GM19043 (cell line): ENCODE results near the gene TOGARAM2.
"Not testable (repeated sequence)": the region's sequence is repeated elsewhere in the genome, so short reads cannot be mapped to it uniquely, and the experiment has no call there.

Source experiments
- ATAC-seq: cut with Tn5 transposase; IDR thresholded peaks from one replicate; pipeline ENCODE4 v1.9.1; 2021; ENCODE audit warnings: low read depth; ENCODE audit not compliant: unreplicated experiment

TOGARAM2 gene

DNA sequence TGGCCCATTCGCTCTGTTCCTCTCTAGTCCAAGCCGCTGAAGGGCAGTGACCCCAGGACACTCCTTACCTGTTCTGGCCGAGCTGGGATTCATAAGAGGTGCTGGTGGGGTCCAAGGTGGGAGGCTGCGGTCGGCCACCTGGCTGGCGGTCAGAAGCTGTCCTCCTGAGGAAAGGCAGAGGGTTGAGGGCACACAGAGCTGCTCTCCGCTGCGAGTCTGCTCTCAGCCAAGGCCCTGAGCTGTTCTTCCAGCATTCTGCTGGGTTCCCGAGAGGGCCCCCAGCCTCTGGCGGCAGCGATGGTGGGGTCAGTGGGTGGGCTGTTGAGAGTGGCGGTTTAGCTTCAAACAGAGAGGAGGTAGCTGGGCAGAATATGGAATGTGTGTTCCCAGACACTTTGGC, 89.4 kb downstream of the TOGARAM2 start:
- ATAC-seq = no peak

DNA sequence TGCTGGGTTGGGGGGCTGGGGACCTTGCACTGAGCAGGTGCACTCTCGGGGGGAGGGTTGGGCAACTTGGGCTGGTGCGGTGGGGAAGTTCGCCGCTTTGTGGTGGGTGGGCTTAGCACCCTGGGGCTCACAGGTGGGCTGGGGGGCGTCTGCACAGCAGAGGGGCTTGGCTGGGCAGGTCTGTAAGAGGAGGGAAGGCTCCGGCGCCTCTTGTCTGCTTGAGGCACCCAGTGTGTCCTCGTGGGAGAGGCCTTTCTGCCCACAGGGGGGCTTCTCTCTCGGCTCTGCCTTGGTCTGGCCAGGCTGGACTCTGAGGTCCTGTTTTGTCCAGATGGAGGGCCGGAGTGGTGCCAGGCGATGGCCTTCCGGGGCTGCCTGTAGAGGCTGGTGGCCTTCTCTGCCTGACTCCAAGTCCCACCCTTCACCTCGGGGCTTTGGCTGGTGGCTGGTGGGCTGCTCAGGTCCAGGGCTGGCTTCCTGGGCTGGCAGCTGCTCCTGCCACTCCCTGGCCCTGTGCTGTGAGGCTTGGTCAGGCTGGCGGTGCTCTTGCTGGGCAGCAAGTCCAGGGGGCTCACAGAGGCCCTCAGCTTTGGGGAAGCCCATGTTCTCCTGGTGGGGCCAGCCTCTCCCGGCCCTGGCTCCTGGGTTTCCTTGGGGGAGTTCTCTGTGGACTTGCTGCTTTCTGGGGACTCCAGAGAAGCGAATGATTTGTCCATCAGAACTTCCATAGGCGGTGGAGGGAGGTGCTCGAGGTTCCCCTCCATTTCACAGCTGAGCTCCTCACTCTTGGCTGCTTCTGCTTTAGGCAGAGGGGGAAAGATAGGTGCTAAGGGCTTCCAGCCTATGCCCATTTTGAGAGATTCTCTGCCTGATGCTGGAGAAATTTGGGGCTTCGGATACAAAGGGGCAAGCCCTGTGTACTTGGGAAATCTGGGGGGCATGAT, 90.2 kb downstream of the TOGARAM2 start:
- no peak for ATAC-seq

DNA sequence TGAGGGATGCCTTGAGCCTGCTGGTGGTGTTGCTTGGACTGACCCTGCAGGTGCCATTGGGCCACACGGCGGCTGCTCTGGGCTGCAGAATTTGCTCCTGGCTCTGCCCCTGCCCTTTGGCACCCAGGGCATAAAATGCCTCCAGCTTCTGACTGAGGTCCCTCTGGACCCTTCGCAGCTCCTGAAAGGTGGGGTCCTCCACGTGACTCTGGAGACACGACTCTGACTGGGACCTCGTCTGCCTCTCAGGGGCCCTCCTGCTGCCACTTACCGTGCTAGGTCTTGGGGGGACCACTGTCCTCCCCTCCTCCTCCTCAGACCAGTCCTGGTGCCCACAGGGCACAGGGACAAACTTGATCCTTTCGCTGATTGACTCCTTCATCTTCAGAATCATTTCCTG, 91.2 kb downstream of the TOGARAM2 start:
- no peak for ATAC-seq

DNA sequence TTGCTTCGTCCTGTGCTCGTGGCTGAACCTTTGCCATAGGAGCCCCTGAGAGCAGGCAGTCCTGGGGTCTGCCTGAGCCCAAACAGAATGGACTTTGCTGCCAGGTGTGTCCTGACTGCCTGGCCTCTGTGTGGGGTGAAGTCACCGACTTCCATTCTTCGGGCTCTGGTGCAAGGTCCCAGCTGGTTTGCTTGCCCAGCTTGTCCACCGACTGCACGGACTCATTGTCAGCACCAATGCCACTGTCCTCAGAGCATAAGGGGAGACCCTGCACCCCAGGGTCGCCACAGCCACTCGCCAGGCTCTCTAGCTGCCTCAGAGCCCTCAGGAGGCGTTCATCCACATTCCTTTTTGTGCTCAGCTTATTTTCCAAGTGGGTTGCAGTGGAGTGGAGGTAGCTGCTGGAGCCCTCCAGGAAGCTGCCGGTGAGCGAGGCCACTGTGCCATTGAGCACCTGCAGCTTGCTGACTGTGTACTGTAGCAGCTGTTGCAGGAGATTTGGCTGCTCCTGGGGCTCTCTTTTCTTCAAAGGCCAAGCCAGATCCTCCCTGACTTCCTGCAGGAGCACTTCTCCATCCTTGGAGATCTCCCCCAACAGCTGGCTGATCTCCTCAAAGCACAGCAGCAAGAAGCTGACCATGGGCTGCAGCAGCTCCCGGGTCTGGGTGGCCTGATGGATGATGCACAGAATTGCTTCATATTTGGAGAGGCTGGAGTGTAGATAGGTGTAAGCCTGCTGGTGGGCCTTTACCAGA, 92.0 kb downstream of the TOGARAM2 start:
- ATAC-seq = no peak

DNA sequence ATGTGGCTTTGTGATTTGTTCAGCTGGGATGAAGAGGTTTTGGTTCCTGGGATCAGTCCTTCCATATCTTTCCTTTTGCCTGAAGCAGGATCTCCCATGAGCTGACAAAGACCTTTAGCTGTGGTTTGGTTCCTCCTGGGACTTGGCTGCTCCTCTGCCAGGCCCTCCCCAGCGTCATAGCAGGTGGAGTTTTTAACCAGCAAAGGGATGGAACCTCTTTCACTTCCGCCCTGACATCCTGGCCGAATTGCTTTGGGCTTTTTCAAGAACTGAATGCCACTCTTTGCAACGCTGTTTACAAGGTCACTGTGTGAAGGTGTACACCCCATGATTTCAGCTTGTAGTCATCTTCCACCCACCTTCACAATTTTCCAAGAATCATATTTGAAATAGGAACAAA, 92.8 kb downstream of the TOGARAM2 start:
- peak; percentile 64 for ATAC-seq

DNA sequence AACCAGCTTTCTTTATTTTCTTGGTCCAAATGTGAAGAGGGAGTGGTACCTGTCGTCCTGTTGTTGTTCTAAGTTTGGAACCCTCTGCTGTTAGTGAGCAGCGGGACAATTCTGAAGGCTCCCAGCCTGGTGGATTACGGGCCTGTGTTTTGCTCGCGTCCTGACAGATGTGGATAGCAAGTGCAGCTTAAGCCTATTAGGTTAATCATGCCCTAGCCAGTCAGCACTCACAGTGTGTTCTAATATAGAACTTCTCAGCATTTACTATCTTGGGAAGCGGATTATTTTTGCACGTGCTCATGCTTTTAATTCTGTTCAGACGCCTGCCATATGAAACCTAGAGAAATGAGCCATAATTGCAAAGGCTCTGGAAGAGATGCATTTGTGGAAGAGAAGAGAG, 93.3 kb downstream of the TOGARAM2 start, which contains the start of gene PCARE:
Gene PCARE (minus strand): TSS at position 113 of the 400 bp plus-strand sequence. CDS start 262 bp downstream, outside the sequence.
- ATAC-seq = no peak

DNA sequence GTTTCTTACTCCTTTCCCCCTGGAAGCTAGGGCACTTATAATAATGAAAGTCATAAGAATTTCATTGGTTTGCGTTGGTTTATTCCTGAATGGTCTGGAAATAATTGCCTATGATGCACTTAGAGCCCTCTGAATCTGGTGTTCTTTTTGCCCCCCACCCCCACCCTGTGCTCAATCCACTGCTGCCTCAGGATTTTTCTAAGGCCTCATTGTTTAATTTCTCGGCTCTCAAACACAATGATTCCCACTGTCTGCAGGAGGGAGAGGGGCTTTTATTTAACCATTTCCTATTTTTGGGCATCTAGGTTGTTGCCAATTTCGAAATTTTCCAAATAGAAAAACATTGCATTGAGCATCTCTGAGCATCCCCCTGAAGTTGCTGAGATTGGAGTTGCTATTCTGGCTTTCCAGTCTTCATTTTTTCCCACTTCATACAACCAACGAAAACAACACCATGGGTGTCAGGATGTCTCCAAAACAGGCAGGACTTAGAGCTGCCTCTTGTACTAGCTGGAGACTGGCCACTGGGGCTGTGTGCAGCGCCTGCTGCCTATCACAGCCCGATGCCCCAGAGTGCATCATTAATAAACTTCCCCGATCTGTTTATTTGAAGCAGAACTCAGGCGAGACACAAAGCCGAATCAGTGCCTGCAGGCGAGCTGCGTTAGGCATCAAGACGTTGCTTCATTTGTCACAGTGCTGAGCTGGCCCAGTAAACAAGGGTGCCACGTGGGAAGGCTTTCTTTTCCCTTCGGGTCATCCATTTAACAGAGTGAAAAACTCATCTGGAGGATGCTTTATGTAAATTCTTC, 95.0 kb downstream of the TOGARAM2 start:
- no peak for ATAC-seq

DNA sequence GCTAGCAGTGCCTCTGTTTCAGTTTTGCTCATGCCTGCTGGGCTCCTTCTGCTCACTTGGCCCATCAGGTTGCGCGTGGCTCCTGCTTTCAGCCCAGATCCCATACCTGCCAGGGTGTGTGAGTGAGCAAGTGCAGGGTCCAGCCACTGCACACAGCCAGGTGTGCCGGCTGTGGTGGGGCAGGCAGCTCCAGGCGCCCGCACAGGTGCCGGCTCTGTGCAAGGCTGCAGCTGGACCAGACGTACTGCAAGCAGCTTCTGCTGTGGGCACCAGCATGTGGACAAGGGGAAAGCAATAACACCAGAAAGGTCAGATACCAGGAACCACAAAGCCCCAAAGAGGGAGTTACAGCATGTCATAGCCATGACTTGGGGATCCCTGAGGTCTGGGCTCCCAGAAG, 98.8 kb downstream of the TOGARAM2 start:
- no peak for ATAC-seq

DNA sequence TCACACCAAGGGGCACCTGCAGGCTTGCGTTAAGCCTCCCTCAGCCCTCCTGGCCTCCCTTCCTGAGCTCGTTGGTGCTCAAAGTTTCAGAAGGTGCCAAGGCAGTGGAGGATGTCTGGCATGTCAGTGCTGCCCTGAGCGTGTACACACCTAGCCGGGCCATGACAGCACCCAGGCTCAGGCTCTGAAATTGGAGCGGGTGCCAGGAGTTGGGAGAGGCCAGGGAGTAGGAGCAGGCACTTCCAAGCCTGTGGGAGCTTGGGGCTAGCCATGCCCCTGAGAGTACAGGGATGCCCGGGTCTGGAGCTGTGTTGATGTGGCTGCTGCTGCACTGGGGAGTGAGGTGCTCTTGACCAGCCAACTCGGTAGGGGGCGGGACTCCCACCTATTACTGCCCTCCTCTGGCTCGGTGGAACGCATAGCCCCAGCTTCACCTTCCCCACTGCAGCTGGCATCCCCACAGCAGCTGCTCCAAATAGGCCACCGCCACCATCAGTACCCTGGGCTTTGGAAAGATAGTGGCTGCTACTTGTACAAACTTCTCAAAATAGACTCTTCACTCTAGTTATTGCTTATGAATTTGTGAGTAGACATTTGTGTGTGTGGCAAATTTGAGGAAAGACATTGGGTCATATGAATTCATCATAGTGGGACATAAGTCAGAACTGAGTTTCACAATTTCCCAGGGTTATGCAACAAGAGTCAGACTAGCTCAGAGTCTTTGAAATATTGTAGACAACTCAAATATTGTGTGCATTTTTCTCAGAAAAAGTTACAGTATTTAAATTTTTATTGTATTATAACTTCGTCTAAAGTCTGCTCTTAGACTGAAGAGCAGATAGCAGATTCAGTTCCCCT, 100.0 kb downstream of the TOGARAM2 start:
- ATAC-seq = no peak

DNA sequence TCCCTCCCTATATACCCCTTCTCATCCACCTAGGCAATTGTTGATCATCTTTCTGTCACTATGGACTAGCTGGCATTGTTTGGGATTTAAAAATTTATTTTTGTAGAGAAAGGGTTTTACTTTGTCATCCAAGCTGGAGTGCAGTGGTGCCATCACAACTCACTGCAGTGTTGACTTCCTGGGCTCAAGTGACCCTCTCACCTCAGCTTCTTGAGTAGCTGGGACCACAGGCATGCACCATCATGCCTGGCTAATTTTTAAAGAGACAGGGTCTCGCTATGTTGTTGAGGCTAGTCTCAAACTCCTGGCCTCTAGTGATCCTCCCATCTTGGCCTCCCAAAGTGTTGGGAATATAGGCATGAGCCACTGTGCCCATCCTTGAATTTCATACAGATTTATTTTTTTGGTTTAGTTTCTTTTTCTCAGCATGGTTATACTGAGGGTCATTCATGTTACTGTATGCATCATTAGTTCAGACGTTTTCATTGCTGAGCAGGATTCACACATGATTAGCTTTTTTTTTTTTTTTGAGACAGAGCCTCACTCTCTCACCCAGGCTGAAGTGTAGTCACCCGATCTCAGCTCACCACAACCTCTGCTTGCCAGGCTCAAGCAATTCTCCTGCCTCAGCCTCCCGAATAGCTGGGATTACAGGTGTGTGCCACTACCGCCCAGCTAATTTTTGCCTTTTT, 101.9 kb downstream of the TOGARAM2 start:
- peak; percentile 85 for ATAC-seq

DNA sequence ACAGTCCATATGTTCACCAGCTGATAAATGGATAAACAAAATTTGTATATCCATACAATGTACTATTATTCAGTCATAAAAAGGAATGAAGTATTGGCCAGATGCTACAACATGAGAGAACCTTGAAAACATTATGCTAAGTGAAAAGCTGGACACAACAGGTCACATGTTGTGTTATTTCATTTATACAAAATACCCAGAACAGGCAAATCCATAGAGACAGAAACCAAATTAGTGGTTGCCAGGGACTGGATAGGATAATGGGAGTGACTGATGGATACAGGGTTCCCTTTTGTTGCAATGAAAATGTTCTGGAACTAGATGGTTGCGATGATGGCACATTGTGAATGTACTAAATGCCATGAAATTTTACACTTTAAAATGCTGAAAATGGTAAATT, 103.5 kb downstream of the TOGARAM2 start:
- no peak for ATAC-seq

DNA sequence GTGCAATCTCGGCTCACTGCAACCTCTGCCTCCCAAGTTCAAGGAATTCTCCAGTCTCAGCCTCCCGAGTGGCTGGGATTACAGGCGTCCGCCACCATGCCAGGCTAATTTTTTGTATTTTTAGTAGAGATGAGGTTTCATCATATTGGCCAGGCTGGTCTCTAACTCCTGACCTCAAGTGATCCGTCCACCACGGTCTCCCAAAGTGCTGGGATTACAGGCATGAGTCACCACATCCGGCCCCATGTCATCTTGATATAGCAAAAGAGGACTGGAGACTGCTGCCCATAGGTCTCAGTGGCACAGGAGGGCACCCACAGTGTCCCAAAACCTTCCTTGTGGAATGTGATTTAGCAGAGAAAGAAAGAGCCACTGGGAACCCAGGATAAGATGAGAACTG, 109.2 kb downstream of the TOGARAM2 start:
- ATAC-seq = not testable (repeated sequence)

DNA sequence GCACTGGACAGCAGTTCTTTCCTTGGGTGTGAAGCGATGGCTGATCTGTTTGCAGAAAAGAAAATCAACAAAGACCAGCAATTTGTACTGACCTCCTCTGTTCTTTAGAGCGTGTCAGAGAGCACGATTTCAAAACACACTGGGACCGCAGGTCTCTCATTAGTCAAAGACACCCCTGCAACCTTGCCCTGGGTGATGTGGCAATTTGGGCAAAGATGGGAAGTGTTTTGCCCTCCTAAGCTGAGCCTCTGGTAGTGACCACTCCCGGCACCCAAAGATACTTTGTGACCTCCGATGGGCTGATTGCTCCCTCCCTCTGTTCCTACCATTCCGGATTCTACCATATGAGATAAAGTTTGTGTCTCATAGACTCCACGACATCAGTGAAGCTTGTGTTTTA, 115.9 kb downstream of the TOGARAM2 start:
- no peak for ATAC-seq

DNA sequence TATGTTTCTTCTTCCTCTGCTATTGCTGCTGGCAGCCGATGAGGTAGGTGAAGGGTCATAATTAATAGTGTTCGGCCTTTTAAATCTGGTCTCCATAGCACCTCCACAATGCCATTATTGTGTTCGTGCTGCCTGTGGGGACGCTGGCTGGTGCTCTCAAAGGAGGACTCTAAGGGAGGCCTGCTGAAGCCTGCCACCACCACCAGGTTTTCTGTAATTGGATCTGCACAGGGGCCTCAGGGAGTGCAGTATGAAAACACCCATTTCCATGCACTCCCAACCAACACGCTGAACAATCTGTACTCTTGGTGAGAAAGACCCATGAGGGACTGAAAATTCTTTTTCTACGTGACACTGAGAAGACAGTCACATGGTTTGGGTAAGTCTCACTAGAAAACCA, 116.5 kb downstream of the TOGARAM2 start:
- ATAC-seq = no peak

DNA sequence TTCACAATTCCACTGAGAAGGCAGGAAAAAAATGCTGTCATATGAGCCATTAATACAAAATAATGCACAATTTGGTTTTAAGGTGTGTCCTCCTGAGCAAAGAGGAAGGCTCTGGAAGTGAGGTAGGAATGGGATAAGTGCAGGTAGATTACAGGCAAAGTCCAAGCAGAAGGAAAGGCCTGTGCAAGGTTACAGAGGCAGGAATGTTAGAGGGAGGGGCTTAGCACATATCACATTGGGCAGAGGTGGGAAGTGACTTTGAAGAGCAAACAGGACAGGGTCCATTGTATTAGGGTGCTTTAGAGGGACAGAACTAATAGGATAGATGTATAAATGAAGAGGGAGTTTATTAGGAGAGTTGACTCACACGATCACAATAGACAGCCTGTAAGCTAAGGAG, 119.5 kb downstream of the TOGARAM2 start:
- no peak for ATAC-seq
